ENCODE measurements around the gene BMPR1A. TPM values are rescaled to one million over a fixed set of nuclear protein-coding genes. Genes with fewer than 3 reads are reported as not detected.
"Not testable (repeated sequence)": the region's sequence is repeated elsewhere in the genome, so short reads cannot be mapped to it uniquely, and the experiment has no call there.

The BMPR1A gene
- total RNA-seq, 2 experiments from 2014 or later: 8.9 to 11.7 TPM

- Mint-ChIP-seq H3K27me3 (peaks cover 25% of the 10 kb centered on the region), H3K4me3 (peak overlapping the region; percentile 10), H3K9me3 (no peaks in the 10 kb centered on the region), H3K36me3 (ENCODE audit: low read depth) (no peaks in the 10 kb centered on the region), H3K4me1 (peaks cover 13% of the 10 kb centered on the region), H3K27ac (peak overlapping the region; percentile 25)
- POLR2A ChIA-PET: no interaction called here
- DNase-seq: no peak
- CTCF ChIA-PET: no interaction called here
These were observed 216.4 kb downstream of the BMPR1A start for GRCh38 chr10:86972613-86973380.

DNA sequence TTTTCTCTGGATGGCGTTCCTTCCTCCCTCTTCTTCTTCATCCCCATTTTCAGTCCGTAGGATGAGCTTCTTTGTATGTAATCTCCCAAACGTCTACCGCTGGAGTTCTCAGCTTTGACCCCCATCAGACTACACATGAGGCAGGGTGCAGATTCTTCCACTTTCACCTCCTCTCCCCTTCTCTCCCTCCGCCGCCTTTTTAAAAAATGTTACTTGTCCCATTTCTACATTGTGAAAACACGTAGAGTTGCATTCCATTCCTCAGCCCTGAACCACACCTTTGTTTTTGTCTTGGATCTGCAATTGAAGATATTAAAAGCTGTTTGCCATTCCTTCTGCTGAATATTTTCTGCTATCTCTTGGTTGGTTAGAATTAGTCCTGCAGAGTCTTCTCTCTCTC, 218.1 kb downstream of the BMPR1A start:
- Mint-ChIP-seq H3K27ac (no peak overlapping the region), H3K36me3 (ENCODE audit: low read depth) (no peaks in the 10 kb centered on the region), H3K9me3 (no peaks in the 10 kb centered on the region), H3K4me1 (peaks cover 13% of the 10 kb centered on the region), H3K4me3 (no peak overlapping the region), H3K27me3 (peaks cover 14% of the 10 kb centered on the region)
- CTCF ChIA-PET: no interaction called here
- POLR2A ChIA-PET: no interaction called here
- DNase-seq: no peak

DNA sequence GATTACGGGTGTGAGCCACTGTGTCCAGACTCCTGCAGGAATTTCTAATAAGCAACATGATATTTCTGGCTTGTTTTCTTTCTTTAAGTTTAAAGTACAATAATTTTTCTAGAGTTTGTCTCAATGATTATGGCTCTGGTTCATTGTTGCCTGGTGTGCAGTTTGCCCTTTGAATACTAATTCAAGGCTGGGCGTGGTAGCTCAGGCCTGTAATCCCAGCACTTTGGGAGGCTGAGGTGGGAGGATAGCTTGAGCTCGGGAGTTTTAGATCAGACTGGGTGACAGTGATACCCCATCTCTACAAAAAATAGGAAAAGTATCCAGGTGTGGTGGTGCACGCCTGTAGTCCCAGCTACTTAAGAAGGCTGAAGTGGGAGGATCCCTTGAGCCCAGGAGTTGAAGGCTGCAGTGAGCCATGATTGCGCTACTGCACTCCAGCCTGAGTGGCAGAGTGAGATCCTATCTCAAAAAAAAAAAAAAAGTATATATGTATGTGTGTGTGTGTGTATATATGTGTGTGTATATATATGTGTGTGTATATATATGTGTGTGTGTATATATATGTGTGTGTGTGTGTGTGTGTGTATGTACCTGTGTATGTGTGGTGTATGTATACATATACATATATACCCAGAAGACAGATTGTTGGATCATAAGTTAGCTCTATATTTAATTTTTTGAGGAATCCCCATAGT, 220.1 kb downstream of the BMPR1A start:
- Mint-ChIP-seq H3K27ac (no peak overlapping the region), H3K4me3 (no peak overlapping the region), H3K9me3 (no peaks in the 10 kb centered on the region), H3K4me1 (peaks cover 8% of the 10 kb centered on the region), H3K36me3 (ENCODE audit: low read depth) (no peaks in the 10 kb centered on the region), H3K27me3 (peaks cover 16% of the 10 kb centered on the region)
- ChIA-PET POLR2A (no interaction called here), CTCF (no interaction called here)
- no peak for DNase-seq

DNA sequence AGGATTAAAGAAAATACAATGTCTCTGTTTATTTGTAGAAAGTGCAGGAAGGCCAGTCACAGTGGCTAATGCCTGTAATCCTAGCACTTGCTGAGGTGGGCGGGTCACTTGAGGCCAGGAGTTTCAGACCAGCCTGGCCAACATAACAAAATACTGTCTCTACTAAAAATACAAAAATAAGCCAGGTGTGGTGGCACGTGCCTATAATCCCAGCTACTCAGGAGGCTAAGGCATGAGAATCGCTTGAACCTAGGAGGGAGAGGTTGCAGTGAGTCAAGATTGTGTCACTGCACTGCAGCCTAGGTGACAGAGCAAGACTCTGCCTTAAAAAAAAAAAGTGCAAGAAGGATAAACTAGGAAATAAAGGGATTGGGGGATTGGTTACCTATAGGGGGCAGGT, 222.0 kb downstream of the BMPR1A start:
- CTCF ChIA-PET: not testable (repeated sequence)

GRCh38 chr10:86979296-86979818, 222.9 kb downstream of the BMPR1A start:
- no peaks in the 10 kb centered on the region for H3K9me3 Mint-ChIP-seq
- H3K4me3 Mint-ChIP-seq: no peak overlapping the region
- ChIA-PET CTCF (interaction anchor here (1.3 kb wide), 1 partner anchor 24 kb away, joined by 3 read pairs; no protein-coding TSS in a partner anchor), POLR2A (no interaction called here)
- H3K27me3 Mint-ChIP-seq: peaks cover 11% of the 10 kb centered on the region
- H3K36me3 Mint-ChIP-seq (ENCODE audit: low read depth): no peaks in the 10 kb centered on the region
- H3K27ac Mint-ChIP-seq: no peak overlapping the region
- DNase-seq: no peak
- H3K4me1 Mint-ChIP-seq: no peaks in the 10 kb centered on the region

More for the DNA sequence above, 222.0 kb downstream of the BMPR1A start:
- H3K4me1 Mint-ChIP-seq; H3K36me3 Mint-ChIP-seq (ENCODE audit: low read depth); H3K9me3 Mint-ChIP-seq; DNase-seq; H3K27ac Mint-ChIP-seq; POLR2A ChIA-PET; H3K4me3 Mint-ChIP-seq: not testable (repeated sequence)
- peaks cover 10% of the 10 kb centered on the region for H3K27me3 Mint-ChIP-seq

- POLR2A ChIA-PET: no interaction called here
- Mint-ChIP-seq H3K36me3 (ENCODE audit: low read depth) (no peaks in the 10 kb centered on the region), H3K4me1 (no peaks in the 10 kb centered on the region), H3K4me3 (no peak overlapping the region), H3K9me3 (no peaks in the 10 kb centered on the region), H3K27me3 (peaks cover 11% of the 10 kb centered on the region), H3K27ac (no peak overlapping the region)
- CTCF ChIA-PET: interaction anchor here (1.3 kb wide), 1 partner anchor 25 kb away, joined by 3 read pairs; no protein-coding TSS in a partner anchor
- DNase-seq: no peak
These were observed 223.6 kb downstream of the BMPR1A start for GRCh38 chr10:86979977-86980448.

- H3K9me3 Mint-ChIP-seq; POLR2A ChIA-PET; H3K4me3 Mint-ChIP-seq; CTCF ChIA-PET; H3K36me3 Mint-ChIP-seq (ENCODE audit: low read depth); H3K4me1 Mint-ChIP-seq; DNase-seq; H3K27ac Mint-ChIP-seq: not testable (repeated sequence)
- peaks cover 14% of the 10 kb centered on the region for H3K27me3 Mint-ChIP-seq
These were observed 224.6 kb downstream of the BMPR1A start for GRCh38 chr10:86981020-86981419.

DNA sequence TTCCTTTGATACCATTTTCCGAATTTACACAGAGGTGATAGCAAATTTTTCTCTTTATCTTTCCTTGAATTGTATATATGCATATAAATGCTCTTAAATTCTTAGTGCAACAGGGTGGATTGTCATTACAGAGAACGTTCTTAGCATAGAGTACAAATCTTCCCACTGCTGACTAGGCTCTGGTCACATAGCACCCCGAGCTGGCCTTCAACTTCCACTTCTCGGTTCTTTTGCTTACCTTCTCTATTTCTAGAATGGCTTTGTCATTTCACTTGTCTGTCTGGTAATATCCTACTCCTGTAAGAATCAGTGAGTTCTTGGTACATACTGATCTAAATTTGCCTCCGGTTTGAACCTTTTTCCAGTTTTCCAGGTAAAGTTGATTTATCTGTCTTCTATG, 225.3 kb downstream of the BMPR1A start:
- no peak overlapping the region for H3K27ac Mint-ChIP-seq
- DNase-seq: no peak
- H3K4me1 Mint-ChIP-seq: no peaks in the 10 kb centered on the region
- H3K36me3 Mint-ChIP-seq (ENCODE audit: low read depth): no peaks in the 10 kb centered on the region
- ChIA-PET CTCF (no interaction called here), POLR2A (no interaction called here)
- no peaks in the 10 kb centered on the region for H3K9me3 Mint-ChIP-seq
- H3K27me3 Mint-ChIP-seq: peaks cover 14% of the 10 kb centered on the region
- no peak overlapping the region for H3K4me3 Mint-ChIP-seq

Other genes starting within 250 kb of the BMPR1A start
- gene WAPL, start 234.8 kb upstream of the BMPR1A start, total RNA-seq: 10 to 100 TPM; 50.3 to 54.4 TPM
- not detected for gene OPN4, start 102.1 kb upstream of the BMPR1A start, total RNA-seq
- under 1 TPM; 0.05 to 0.10 TPM for gene LDB3, start 88.1 kb upstream of the BMPR1A start, total RNA-seq
- not detected for gene MMRN2, start 201.0 kb downstream of the BMPR1A start, total RNA-seq
- not detected for gene SNCG, start 202.0 kb downstream of the BMPR1A start, total RNA-seq
- not detected for gene ADIRF, start 211.9 kb downstream of the BMPR1A start, total RNA-seq